AG09319 (cell line): ENCODE data around the gene RGS14.

ENCODE experiments used
- DNase-seq: peaks from one replicate; pipeline ENCODE4 v3.0.0-alpha.2; 2010; ENCODE audit warnings: low read depth; ENCODE audit errors: extremely low read depth
- CTCF ChIP-seq: IDR thresholded peaks from 2 replicates; pipeline ENCODE4 v1.5.1; 2011; ENCODE audit warnings: low read depth, mild to moderate bottlenecking, inconsistent platforms, low read length, moderate library complexity

The RGS14 gene

GRCh38 chr5:177387405-177387804 is 29.7 kb downstream of the RGS14 start:
- DNase-seq, result no peak
- TF ChIP-seq CTCF, result no peak

GRCh38 chr5:177388521-177389052 is 30.9 kb downstream of the RGS14 start:
- no peak for TF ChIP-seq CTCF
- DNase-seq, result no peak

- TF ChIP-seq CTCF, result no peak
- no peak for DNase-seq
Observed at GRCh38 chr5:177389241-177390169, 31.8 kb downstream of the RGS14 start.

GRCh38 chr5:177390363-177391300 is 32.9 kb downstream of the RGS14 start:
- peak; percentile 93 for TF ChIP-seq CTCF
- DNase-seq, result peak; percentile 50

- TF ChIP-seq CTCF, result no peak
Observed at GRCh38 chr5:177392765-177393164, 35.0 kb downstream of the RGS14 start.

GRCh38 chr5:177393206-177393765 is 35.6 kb downstream of the RGS14 start:
- TF ChIP-seq CTCF, result no peak
- DNase-seq, result no peak

More at GRCh38 chr5:177392765-177393164, 35.0 kb downstream of the RGS14 start:
- no peak for DNase-seq
